ENCODE results near the gene RAE1.

- TF ChIP-seq CTCF (conservative IDR thresholded peaks at IDR 0.05; ENCODE audit: low read length): no peak
- TF ChIP-seq EZH2phosphoT487 (IDR thresholded peaks at IDR 0.05; ENCODE audit: borderline replicate concordance): no peak
Measured at GRCh38 chr20:57410398-57410920, 59.4 kb downstream of the RAE1 start.
